Inflammatory macrophage (primary cell): ENCODE results near the gene KDM4C.
"Not testable (repeated sequence)": the region's sequence is repeated elsewhere in the genome, so short reads cannot be mapped to it uniquely, and the experiment has no call there.

Experiments used
- DNase-seq, 2 donors: peaks; one replicate each; pipeline ENCODE4 v3.0.0-alpha.2; 2020 to 2022

KDM4C gene

GRCh38 chr9:6984941-6985578 lies 227.3 kb downstream of the KDM4C start:
- DNase-seq = no peak

- DNase-seq = no peak
Measured at GRCh38 chr9:6986141-6986815, 228.5 kb downstream of the KDM4C start.

GRCh38 chr9:6987381-6987780 lies 229.6 kb downstream of the KDM4C start:
- DNase-seq = no peak

DNA sequence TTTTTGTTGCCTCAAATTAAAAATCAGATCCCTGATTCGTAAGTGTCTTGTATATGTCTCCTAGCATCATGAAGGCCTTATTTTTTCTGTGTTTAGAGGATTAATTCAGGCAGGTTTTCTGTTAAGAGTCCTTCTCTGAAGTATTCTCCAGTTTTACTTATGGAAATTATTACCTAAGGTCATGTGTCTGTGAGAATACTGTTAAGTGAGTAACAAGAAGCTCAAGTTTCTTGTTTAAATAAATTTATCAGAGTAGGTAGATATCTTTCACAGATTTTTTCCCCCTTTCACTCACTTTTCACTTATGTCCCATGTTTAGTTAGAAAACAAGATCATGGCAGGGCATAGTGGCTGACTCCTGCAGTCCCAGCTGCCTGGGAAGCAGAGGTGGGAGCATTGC lies 233.6 kb downstream of the KDM4C start:
- no peak for DNase-seq

- no peak for DNase-seq
Measured at GRCh38 chr9:6996061-6996854, 238.5 kb downstream of the KDM4C start.

- DNase-seq = no peak
Measured at GRCh38 chr9:6997330-6997729, 239.6 kb downstream of the KDM4C start.

DNA sequence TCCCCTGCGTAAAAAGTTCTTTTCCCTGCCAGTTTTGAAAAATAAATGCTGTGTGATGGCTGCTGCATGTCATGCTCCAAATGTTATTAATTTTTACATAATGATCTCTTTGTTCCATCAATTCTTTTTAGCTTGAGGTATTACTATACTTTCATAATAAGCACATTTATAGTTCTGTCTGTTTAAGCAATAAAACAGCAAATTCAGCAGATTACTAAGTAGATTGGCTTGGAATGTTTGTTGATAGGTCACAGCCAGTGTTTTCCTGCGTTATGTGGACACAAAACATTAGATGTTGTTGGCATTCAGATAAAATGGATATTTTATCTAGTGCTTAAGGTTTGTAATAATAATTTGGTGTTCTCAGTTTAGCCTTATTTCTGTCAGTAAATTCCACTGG lies 242.0 kb downstream of the KDM4C start:
- DNase-seq = no peak

- DNase-seq = no peak
Measured at GRCh38 chr9:7001571-7001970, 243.8 kb downstream of the KDM4C start.

DNA sequence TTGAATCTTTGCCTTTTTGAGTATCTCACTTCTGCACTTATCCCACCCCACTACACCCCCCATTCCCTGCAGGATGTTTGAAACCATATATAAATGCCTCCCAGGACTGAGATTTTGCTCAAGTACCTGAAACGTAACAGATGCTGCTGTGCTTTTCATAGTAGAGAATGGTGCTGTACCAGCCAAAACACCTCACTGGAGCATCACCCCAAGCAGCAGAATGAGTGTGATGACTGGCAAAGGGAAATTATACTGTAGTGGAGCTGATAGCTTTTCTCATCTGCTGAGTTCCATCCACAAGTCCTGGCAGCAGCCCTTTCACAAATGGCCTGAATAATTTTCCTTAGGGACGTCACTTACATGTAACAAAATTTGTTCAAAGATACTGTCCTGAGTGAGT lies 246.1 kb downstream of the KDM4C start:
- no peak for DNase-seq

DNA sequence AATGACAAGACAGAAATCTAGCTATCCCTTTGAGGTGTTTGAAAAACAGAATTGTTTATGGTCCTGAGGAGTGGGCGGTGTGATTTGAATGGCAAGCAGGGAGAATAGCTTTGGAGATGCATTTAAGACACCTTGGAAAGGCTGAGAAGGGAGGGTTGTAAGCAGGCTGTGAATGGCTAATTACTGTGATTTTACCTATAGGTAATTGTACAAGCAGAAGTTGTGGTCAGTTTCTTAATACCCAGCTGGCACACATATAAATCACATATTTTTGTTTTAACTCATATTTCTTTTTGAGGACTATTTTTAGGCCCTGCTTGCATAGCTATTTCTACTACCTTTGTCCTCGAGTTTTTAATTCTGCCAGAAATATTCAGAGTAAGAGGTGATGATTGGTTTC lies 248.6 kb downstream of the KDM4C start:
- no peak for DNase-seq

GRCh38 chr9:7008411-7008810 lies 250.6 kb downstream of the KDM4C start:
- no peak for DNase-seq

- DNase-seq = no peak
Measured at GRCh38 chr9:7009065-7009464, 251.3 kb downstream of the KDM4C start.

- DNase-seq = no peak
Measured at GRCh38 chr9:7011395-7012067, 253.8 kb downstream of the KDM4C start.

DNA sequence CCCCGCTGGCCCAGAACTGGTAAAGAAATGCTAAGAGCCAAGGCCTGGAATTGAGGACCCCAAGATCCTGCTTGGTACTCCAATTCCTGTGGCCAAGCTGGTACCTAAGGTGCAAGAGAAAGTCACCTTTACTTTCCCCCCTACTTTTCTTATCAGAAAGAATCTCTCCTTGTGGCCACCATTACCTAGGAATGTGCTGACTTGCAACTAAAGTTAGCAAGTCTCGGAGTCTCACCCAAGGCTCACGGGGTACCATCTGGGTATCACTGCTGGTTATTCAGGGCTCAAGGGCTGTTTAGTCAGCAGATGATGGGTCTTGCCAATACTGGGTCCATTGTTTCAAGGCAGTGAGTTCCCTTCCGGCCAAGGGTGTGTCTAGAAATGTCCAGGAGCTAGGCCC lies 270.2 kb downstream of the KDM4C start:
- no peak for DNase-seq

- no peak for DNase-seq
Measured at GRCh38 chr9:7028591-7028990, 270.8 kb downstream of the KDM4C start.

DNA sequence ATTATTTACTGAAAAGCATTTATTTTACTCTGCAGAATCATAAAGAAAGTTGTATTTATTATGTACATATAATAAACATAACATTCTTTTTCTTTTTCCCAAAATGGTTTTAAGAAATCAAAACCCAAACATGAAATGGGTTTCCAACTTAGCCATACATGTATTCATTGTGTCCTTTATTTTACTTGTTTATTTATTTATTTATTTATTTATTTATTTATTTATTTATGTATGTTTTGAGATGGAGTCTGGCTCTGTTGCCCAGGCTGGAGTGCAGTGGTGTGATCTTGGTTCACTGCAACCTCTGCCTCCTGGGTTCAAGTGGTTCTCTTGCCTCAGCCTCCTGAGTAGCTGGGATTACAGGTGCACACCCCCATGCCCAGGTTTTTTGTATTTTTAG lies 273.2 kb downstream of the KDM4C start:
- DNase-seq = not testable (repeated sequence)

DNA sequence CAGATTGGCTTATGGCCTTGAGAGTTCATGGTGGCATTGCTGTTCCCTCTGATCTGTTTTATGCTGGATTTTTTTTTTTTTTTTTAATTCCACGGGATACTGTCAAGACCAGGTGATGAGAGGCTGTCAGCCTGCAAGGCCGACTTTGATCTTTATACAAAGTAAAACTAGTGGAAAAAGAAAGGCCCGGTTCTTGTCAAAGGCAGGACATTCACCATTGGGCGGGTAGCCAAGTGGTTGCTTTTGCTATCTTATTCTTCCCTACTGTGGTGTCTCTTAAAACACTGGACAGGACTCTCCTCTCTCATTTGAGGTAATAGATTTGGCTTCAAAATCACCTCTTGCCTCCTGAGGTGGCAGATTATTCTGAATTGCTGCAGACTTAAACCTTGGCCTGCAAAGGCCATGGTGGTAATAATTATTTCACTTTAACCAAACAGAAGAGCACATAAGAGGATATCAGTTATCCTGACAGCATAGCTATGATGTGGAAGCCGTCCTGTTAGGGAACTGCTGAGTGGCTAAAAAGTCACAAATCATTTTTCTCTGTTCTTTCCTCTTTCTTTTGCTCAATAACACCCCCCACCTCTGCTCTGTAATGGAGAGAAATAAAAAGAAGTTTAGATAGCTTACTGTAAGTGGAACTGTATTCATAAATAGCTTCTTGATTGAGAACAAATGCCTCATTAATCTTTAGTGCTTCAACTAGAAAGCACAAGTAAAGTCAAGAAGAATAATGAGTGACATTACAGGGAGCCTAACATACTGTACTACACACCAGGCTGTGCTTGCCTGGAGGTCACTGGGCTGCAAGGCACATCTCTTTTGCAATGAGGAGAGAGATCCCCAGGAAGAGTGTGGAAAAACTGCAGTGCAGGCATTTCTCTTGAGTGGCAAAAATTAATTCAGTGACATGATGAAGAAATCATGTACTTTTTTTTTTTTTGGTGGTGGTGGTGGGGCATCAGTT lies 275.6 kb downstream of the KDM4C start:
- DNase-seq = no peak

GRCh38 chr9:7037176-7037575 lies 279.4 kb downstream of the KDM4C start:
- DNase-seq = no peak

DNA sequence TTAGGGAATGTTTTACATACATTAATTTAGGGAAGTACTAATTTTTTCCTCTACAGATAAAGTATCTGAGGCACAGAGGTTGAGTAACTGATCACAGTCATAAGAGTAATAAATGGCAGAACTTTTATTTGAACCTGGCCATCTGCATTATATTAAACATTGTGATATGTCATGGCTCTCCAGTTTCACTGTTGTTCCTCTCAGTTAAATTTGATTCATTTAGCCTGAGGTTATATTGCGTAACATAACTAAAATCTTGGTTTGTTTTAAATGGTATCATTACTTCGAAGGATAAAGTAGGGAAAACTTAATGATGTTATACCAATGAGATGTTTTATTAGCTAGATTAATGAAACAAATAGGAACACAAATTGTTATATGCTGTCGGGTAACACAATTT lies 284.4 kb downstream of the KDM4C start:
- DNase-seq = no peak

DNA sequence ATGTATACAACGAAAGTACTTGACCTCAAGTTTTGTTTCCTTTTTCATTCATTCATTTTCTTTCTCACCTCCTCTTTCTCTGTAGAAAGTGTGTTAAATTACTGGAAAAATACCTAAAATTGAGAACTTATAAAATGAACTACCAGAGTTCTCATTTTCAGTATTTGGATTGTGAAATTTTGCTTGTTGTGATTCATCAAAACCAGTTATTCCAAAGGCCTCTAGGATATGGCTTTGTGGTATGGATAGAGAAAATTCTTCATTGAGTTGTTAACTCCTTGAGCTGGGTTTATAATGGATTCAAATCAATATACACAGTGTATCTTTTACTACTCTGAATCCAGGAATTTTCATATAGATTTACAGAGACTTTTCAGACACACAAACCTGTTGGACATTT lies 287.6 kb downstream of the KDM4C start:
- no peak for DNase-seq

DNA sequence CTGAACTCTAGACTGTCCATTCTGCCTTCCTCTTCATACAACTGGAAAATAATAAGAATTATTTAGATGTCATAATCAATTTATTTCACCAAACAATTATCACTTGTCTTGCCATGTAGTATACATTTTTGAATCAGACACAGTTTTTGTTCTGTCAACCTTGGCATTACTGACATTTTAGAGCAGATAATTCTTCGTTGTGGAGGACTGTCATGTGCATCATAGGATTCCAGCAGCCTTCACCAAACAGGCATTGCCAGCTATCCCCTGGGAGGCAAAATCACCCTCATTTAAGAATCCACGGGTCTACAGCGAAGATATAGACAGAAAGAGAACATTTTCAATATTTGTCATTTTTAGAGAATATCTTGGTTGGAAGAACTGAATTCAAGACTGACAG lies 293.9 kb downstream of the KDM4C start:
- no peak for DNase-seq

GRCh38 chr9:7053903-7054302 lies 296.1 kb downstream of the KDM4C start:
- DNase-seq = no peak
